Skeletal muscle cell (primary cell): ENCODE results near the gene SSX7.
"Not testable (repeated sequence)": the region's sequence is repeated elsewhere in the genome, so short reads cannot be mapped to it uniquely, and the experiment has no call there.

Source experiments
- DNase-seq: peaks from one replicate; pipeline ENCODE4 v3.0.0-alpha.2; 2010; ENCODE audit warnings: low read depth
- H3K4me3 ChIP-seq: 2 replicates; pipeline ENCODE4 v1.5.1; 2011; ENCODE audit warnings: low read depth, mild to moderate bottlenecking, control low read depth, low read length, moderate library complexity

The SSX7 gene, protein sequence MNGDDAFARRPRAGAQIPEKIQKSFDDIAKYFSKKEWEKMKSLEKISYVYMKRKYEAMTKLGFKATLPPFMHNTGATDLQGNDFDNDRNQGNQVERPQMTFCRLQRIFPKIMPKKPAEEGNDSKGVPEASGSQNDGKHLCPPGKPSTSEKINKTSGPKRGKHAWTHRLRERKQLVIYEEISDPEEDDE

DNA sequence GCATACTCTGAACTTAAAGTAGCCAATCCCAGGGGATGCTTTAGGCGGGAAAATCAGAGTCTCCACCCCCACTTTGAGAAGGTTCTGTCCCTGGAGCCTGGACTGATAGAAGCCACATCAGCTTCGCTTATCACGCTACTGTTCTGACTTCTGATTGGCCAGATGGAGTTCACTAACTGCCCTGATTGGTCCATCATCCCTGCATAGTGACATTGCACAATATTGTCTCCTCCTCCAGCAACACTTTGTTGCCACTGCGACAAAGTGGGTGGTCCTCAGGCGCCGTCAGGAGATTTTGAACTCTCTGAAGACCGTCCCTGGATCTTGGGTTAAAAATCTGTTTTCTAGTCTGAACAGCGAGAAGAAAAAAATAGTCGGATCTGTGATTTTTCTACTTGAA, at the start of gene SSX7:
Gene SSX7 (minus strand): TSS at position 101 of the 400 bp plus-strand sequence. CDS start 1,428 bp downstream, outside the sequence.
- H3K4me3 ChIP-seq, DNase-seq: not testable (repeated sequence)

DNA sequence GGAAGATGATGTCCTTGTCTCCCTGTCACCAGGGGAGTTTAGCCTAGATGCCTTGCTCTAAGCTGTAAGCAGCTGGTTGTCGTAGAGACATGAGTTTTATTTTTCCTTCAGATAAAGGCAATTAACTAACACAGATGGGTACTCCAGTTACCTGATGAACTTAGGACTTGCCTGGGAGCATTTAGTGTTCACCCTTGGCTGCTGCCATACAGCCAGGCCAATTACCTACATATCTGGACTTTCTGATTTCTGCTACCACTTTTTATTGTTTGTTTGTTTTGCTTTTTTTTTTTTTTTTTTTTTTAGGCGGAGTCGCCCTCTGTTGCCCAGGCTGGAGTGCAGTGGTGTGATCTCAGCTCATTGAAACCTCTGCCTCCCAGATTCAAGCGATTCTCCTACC, 37.3 kb upstream of the SSX7 start:
- not testable (repeated sequence) for DNase-seq, H3K4me3 ChIP-seq

DNA sequence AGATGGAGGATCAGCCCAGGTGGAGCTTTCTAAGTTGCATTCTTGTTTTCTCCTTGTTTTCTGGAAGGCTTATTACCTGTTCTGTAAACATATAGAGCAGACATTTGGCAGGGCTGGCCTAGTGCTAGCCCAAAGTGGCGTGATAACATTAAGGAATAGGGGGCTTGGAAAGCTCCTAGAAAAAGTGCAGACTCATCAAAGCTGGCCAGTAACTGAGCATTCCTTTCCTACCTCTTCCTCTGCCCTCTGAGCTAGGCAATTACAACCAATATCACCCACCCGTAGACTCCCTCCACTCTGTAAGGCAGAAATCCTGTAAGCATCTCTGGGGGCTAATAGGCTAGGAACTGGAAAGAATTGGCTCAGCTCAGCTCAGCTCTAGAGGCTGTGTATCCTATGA, 7.5 kb upstream of the SSX7 start:
- H3K4me3 ChIP-seq, DNase-seq: not testable (repeated sequence)

DNA sequence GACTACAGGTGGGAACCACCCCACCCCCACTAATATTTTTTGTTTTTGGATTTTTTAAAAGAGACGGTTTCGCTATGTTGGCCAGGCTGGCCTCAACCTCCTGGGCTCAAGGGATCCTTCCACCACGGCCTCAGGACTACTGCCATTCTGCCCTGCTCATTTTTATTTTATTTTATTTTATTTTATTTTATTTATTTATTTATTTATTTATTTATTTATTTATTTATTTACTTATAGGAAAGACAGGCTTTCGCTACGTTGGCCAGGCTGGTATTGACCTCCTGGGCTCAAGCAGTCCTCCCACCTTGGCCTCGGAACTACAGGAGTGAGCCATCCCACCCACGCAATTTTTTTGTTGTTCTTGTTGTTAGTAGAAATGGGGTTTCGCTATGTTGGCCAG, 775 bp upstream of the SSX7 start:
- not testable (repeated sequence) for DNase-seq, H3K4me3 ChIP-seq

DNA sequence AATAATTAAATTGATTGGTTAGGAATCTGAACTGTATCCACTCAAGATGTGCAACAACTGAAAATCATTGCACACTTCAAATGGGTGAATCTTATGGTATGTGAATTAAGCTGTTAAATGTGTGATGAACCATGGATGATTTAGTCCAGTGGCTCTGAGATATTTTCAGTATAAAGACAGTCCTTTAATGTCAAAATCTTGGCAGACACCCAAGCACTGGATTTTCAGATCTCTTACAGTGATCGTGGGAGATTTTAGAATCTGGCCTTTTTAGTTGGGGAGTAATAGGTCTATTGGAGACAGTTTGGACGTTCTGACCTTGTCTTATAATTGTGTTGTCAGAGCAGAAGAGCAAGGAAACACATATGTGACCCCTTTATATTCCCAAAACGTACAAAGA, 4.0 kb downstream of the SSX7 start:
- not testable (repeated sequence) for DNase-seq, H3K4me3 ChIP-seq

DNA sequence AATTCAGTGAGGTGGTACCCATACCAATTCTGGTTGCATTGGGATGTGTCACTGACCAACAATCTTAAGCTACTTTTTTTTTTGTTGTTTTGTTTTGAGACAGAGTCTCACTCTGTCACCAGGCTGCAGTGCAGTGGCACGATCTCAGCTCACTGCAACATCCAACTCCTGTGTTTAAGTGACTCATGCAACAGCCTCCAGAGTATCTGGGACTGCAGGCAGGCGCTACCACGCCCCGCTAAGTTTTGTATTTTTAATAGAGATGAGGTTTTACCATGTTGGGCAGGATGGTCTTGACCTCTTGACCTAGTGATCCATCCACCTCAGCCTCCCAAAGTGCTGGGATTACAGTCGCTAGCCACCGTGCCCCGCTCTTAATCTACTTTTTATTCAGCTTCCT, 5.7 kb downstream of the SSX7 start:
- DNase-seq, H3K4me3 ChIP-seq: not testable (repeated sequence)

DNA sequence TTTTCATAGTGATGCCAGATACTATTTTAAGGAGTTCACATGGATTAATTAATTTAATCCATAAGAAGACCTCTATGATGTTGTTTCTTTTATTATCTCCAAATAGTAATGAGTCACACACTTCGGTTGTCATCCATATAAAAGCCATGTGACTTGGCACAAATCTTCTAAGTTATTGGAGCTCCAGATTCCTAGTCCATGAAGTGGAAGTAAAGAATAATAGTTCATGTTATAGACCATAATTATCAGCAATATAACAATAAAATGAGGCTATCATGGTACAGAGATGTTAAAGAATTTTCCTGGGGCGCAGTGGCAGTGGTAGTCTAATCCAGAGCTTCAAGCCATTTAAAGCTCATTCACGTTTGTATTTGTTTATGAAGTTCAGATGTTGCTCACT, 26.2 kb downstream of the SSX7 start:
- H3K4me3 ChIP-seq, DNase-seq: not testable (repeated sequence)

DNA sequence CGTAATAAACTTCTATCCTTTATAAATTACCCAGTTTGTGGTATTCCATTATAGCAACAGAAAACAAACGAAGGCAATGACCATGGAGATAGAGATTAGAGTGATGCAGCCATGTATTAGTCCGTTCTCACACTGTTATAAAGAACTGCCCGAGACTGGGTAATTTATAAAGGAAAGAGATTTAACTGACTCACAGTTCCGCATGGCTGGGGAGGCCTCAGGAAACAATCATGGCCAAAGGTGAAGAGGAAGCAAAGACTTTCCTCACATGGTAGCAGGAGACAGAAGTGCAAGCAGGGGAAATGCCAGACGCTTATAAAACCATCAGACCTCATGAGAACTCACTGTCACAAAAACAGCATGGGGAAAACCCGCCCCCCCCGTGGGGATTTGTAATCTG, 34.0 kb downstream of the SSX7 start:
- DNase-seq, H3K4me3 ChIP-seq: not testable (repeated sequence)

DNA sequence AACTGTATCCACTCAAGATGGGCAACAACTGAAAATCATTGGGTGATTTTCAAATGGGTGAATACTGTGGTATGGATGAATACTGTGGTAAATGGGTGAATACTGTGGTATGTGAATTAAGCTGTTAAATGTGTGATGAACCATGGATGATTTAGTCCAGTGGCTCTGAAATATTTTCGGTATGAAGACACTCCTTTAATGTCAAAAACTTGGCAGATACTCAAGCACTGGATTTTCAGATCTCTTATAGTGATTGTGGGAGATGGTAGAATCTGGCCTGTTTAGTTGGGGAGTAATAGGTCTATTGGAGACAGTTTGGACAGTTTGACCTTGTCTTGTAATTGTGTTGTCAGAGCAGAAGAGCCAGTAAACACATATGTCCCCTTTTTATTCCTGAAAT, 45.7 kb downstream of the SSX7 start:
- DNase-seq: no peak
- no peak overlapping the region for H3K4me3 ChIP-seq

DNA sequence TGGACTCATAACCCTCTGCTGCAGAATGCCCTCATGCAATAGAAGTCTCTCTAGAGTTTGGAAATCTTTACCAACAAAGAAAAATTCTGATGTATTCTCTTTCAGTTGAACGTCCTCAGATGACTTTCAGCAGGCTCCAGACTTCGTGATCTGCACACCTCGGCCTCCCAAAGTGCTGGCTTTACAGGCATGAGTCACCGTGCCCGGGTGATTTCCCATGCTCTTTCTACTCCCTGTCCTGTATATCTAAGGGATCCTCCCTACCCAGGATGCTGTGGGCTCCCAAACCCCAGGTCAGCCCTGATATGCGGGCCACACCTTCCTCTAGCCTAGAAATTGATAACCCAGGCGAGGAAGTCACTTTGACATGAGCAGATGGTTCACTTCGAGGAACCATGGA, 51.5 kb downstream of the SSX7 start:
- DNase-seq, H3K4me3 ChIP-seq: not testable (repeated sequence)

DNA sequence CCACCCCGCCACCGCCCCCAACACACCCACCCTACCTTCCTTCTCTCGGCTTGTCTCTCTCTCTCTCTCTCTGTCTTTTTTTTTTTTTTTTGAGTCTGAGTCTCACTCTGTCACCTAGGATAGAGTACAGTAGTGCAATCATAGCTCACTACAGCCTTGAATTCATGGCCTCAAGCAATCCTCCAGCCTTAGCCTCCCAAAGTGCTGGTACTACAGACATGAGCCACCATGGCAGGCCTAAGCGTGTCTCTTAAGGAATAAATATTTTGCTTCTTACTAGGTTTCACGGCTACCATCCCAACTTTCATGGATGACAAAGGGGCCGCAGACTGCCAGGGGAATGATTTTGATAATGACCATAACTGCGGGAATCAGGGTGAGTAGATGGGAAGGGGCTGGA, 55.8 kb downstream of the SSX7 start:
- H3K4me3 ChIP-seq: no peak overlapping the region
- no peak for DNase-seq

DNA sequence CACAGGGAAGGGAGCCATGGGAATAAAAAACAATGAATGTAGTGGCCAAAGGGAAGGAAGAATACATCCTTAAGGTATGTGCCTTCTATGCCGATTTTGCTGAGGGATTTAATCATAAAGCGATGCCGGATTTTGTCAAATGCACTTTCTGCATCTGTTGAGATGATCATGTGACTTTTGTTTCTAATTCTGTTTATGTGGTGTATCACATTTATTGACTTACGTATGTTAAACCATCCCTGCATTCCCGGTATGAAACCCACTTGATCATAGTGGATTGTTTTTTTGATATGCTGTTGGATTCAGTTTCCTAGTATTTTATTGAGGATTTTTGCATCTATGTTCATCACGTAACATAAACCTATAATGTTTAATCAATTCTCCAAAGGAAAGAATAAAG, 60.0 kb downstream of the SSX7 start:
- H3K4me3 ChIP-seq: no peak overlapping the region
- no peak for DNase-seq
